HG02642 (cell line): ENCODE measurements around the gene EXOC4.

ENCODE experiments used
- ATAC-seq: cut with Tn5 transposase; IDR thresholded peaks from one replicate; pipeline ENCODE4 v1.9.1; 2021; ENCODE audit warnings: mild to moderate bottlenecking; ENCODE audit not compliant: unreplicated experiment, poor library complexity

EXOC4 gene

GRCh38 chr7:134105841-134106240 lies 853.0 kb downstream of the EXOC4 start:
- no peak for ATAC-seq

- no peak for ATAC-seq
Measured at GRCh38 chr7:134108802-134109201, 855.9 kb downstream of the EXOC4 start.

- ATAC-seq = no peak
Measured at GRCh38 chr7:134113655-134114054, 860.8 kb downstream of the EXOC4 start.

GRCh38 chr7:134114992-134115391 lies 862.1 kb downstream of the EXOC4 start:
- ATAC-seq = no peak
